NOMO-1 (cell line): Measurements from ENCODE around the gene SPNS3.

ENCODE experiments used
- DNase-seq, 2 experiments: peaks; one replicate each; lab custom pipeline; 2025; ENCODE audit not compliant: unreplicated experiment in 2 of 2; lab: John Stamatoyannopoulos, UW

The SPNS3 gene

DNA sequence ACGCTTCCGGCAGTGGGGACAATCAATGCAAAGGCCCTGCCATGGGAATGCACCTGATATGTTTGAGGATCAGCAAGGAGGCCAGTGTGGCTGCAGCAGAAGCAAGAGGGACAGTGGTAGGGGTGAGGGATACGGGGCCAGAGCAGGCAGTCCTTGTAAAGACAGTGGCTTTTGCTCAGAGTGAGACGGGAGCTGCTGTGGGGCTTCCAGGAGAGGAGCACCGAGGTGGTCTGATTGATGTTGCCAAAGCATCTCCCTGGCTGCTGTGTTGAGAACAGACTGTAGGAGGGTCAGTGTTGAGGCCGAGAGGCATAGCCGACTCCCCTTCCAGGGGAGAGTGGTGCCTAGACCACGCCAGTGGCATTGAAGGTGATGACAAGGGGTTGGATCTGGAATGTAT is 53.6 kb downstream of the SPNS3 start:
- DNase-seq: no peak

DNA sequence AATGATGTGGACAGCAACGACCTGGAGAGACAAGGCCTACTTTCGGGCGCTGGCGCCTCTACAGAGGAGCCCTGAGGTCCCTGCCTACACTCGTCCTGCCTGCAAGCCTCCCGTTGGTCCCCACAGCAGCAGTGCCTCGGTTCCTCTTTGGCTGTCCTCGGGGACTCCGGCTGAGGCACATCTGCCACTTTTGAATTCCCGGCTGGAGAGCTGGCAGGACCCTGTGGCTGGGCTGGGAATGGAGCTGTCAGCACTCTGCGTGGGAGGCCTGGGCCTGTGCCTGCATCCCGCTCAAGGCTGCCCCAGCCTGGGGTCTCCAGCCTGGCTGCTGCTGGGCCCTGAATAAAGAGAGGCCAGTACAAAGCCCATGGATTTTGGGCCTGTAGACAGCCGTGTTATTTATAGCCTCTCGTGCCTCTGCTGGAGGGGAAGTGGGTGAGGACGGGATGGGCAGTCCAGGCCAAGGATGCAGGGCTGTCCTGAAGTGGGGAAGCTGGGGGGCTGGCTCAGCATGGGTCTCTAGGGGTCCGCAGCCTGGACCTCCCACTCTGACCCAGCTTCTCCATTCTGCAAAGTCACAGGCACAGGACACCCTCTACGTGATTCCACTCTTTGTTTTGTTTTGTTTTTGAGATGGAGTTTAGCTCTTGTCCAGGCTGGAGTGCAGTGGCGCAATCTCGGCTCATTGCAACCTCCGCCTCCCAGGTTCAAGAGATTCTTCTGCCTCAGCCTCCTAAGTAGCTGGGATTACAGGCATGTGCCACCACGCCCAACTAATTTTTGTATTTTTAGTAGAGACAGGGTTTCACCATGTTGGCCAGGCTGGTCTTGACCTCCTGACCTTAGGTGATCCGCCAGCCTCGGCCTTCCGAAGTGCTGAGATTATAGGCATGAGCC is 54.3 kb downstream of the SPNS3 start:
- DNase-seq: no peak

DNA sequence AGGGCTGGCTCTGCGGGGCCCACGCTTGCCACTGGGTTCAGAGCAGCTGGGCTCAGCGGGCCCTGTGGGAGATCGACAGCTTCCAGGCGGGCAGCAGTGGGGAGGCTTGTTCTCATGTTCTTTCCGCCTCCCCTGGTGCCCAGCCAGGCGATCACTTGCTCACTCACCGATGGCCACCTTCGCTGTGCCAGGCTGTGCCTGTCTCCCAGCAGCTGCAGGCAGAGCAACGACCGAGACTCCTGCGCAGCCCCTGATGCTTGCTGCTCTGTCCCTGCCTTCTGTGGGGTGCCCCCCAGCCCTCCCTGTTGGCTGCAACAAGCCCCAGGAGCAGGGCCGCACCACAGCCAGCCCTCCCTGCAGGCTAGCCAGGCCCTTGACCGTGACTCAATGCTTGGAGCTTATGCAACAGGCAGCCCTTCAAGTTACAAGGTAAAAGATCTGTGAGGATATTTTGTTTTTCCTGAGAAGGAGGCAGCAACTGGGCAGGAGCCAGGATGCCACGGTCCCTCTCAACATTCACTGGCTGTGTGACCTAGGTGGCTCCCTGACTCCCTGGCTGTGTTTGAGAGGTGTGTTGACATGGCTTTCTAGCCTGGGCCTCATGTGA is 55.4 kb downstream of the SPNS3 start:
- DNase-seq: no peak

DNA sequence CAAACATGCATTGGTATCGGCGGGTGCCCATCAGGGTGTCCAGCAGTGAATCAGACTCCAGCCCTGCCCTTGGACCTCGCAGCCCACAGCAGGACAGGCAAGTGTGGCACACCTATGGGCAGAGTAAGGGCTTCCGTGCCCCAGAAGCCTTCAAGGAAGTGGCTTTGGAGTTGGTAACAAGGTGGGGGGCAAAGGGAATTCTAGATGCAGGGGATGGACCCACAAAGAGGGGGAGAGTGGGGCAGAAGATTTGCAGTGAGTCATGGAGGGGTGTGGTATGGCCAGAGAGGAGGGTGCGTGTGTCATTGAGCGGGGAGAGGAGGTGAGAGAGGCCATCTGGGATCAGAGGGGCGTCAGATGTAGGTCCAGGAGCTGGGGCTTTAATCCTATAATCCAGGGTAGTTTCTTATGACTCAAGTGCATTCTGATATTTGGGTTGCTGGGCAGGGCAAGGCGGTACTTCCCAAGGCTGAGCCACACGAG is 56.4 kb downstream of the SPNS3 start:
- no peak for DNase-seq

DNA sequence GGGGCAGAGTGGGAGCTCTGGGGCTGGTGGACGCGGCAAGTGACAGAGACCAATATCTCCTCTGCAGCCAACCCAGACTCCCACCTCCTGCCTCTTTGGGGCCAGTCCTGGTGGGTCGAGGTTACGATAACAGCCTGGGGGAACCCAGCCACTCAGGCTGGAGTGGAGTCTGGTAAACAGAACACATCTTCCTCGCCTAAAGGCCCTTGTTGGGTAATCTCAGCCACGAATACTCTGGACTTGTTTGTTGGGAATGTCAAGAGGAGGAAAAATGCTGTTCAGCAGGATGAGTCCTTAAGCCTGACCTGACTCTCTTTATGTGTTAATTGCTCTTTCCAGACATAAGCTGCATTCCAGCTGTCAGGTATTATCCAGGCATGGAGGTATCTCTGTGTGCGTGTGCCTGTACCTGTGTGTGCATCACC is 56.9 kb downstream of the SPNS3 start:
- DNase-seq: no peak

DNA sequence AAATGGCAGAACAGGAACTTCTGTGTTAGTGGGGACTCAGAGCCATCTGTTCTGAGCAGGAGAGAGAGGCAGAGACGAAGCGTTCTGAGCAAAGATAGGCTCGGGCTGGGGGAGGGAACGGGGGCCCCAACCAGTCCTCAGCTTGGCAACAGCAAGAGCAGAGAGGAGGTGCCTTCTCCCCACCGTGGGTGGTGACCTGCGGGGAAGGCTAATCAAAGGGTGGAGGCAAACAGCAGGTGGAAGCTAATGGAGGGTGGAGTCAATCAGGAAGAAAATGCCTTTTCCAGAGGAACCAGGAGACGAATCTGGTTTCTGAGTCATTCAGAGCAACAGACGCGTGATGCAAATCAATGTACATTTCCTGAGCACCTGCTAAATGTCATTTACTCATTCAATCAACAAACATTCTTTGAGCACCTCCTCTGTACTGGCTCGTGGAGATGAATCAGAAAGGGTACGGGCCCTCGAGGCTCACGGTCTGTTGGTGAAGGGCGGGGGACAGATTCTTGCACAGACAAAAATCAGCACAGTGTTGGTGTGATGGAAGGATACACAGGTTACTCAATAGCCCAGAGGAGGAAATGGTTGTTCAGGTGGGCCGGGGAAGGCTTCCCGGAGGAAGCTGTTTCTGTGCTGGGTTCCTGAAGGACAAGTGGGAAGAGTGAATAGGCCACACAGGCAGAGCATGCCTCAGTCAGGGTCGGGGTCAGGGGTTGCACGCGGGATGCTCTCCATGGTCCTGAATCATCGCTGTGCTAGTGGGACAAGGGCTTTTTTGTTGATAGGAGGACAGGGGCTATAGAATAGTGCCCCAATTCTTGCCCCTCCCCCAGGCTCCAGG is 59.2 kb downstream of the SPNS3 start:
- peak; percentile 6 to 7 for DNase-seq

DNA sequence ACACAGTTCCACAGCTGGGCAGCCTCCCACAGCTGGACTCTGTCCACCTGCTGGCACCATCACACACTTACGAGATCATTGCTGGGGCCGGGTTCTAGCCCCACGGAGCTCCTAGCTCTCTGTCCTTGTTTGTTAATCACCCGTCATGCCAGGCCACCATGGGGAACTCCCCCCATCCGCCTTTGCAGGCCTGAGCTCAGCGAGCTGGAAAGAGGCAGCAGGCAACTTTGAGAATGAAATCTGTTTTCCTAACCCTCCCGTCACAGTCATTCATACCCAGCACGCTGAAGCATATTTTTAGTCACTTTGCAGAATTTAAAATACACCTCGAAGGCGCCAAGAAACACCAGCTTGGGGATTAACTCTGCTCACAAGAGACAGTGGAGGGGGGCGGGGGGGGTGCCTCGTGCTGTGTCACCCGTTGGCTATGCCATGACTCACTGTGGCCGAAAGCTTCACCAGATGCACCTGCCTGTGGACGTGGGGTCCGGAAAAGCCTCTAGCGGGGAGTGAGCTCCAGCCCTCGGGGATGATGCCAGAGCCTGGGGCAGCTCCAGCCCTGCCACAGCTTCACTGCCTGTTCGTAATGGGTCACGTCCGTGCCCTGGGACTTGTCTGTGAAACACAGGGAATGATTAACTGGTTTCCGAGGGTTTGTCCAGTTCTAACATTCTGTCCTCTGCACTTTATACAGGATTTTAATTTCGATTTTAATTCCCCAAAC is 63.5 kb downstream of the SPNS3 start:
- DNase-seq: peak in 1 of 2 experiments; percentile 23

DNA sequence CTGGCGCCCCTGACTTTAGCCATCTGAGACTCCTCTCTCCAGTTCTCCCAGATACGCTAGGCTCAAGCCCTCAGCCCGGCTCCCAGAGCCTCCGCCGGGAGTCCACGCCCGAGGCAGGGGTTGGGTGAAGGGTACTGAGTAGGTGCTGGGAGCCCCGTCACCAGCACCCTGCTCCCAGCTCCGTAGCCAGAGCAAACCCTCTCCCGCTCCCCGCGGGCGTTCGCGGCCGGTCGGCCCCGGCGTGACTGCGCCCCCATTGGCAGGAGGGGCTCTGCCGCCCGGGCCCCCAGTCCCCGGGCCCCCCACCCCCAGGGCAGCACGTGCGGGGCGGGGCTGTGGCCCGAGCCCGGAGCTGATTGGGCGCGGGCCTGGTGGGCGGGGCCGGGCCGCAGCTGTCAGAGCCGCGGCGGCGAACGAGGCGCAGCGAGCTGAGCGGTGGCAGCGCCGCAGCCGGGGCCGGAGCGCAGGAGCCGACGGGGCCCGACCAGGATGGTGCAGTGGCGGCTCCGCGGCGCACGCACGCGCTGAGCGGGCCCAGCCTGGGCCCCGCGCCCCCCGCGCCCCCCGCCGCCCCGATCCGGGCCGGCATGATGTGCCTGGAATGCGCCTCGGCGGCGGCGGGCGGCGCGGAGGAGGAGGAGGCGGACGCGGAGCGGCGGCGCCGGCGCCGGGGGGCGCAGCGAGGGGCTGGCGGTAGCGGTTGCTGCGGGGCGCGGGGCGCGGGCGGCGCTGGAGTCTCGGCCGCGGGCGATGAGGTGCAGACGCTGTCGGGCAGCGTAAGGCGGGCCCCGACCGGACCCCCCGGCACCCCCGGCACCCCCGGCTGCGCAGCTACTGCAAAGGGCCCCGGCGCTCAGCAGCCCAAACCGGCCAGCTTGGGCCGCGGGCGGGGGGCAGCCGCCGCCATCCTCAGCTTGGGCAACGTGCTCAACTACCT is 65.0 kb downstream of the SPNS3 start, which contains the start of gene SPNS2:
SPNS2 (plus strand) TSS at position 421 of the 937 bp plus-strand sequence; CDS start at position 588, 167 bp downstream.
- peak; percentile 53 to 65 for DNase-seq

DNA sequence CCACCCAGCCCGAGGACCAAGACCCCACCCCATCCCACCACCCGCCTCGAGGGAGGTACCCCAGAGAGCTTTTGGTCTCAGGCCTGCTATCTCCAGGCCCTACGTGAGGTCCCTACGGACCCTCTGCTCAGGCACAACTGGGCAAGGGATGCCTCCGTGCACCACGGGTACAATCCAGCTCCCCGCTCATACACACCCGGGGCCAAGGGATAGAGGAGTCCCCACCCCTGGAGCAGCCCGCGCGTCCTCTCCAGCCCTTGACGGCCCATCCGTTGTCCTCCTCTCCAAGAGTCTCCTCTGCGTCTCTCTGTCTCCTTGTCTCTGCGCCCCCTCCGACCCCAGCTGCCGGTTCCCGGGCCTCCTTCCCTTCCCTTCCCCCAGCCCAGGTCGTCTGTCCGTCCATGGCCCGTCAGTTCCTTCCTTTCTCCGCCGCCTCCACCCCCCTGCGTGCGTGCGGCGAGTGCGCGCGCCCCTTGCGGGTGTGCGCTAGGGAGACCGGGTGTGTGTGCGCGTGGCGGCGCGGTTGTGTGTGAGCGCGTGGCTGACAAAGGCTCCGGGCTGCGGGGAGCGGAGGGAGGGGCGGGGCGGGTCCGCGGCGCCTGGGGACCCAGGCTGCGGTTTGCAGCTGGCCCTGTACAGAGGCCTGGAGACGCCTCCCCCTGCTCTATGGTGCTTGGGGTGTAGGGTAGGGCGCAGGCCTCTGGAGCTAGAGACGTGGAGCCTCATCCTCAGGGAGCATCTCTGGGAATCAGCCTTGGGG is 65.9 kb downstream of the SPNS3 start:
- DNase-seq: peak; percentile 30 to 44

DNA sequence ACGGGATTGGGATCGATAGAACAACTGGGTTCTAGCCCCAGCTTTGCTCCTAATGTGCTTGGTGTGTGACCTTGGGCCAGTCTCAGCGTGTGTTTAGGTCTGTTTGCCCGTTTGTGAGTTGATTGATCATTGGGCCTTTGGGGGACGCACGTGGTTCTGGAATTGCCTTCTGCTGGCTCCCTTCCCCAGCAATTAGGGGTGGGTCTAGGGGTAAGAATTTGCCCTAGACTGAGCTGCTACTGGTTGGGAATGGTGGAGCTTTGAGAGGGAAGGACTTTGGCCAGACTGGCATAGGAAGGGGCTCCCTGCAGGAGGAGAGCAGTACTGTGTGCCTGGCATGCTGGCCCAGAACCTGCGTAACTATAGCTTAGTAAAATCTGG is 66.4 kb downstream of the SPNS3 start:
- DNase-seq: no peak

DNA sequence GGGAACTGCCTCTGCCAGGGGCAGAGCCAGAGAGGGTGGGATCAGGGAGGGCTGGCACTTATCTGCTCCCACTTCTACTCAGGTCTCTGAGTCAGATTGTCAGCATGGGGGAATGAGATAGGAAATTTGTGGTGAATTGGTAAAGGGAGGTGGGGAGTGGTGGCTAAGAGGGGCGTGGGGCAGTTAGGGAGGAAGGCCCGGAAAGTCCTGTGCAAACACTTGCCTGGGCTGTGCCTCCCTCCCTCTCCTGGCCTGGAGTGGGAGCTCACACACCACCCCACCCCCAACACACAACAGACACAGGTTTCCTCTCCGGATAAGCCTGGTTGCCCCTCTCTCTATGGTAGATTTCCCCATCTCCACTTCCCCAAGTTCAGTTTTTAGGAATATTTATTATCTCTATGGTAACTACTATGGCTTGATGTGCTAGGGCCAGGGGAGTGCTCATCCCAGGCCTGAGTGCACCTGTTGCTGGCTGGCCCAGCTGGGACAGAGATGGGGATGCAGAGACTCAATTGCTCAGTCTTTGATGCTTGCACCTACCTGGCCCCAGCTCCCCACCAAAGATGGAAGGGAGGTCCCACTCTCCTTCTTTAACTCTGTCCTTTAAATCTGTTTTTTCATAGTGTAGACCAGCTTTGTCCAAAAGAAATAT is 67.7 kb downstream of the SPNS3 start:
- DNase-seq: no peak

DNA sequence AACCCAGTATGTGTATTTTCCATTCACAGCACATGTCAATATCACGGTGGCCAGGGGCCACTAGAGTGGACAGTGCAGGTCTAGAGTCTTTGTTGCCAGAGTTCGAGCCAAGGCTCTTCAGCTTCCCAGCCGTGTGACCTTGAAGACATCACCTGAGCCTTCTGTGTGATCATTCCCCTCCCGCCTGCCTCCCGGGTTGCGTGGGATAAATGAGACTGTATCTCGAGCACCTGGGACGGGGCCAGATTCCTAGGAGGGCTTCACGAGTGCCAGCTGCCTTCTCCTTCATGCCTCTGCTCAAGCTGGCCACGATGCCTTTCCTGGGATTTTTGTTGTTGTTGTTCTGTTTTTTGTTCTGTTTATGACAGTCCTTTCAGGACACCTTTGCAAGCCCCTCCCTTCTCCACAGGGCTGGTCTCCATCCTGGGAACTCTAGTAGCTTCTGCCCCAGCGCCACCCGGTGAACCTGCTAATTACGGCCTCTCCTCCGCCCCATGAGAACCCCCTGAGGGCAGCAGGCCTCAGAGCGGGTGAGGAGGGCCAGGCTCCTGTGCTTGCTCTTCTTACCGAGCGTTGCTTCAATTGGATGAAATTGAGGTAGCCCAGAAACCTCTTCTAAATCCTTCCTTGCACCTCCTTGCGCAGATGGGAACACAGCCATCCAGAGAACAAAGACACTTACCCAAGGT is 68.9 kb downstream of the SPNS3 start:
- no peak for DNase-seq

DNA sequence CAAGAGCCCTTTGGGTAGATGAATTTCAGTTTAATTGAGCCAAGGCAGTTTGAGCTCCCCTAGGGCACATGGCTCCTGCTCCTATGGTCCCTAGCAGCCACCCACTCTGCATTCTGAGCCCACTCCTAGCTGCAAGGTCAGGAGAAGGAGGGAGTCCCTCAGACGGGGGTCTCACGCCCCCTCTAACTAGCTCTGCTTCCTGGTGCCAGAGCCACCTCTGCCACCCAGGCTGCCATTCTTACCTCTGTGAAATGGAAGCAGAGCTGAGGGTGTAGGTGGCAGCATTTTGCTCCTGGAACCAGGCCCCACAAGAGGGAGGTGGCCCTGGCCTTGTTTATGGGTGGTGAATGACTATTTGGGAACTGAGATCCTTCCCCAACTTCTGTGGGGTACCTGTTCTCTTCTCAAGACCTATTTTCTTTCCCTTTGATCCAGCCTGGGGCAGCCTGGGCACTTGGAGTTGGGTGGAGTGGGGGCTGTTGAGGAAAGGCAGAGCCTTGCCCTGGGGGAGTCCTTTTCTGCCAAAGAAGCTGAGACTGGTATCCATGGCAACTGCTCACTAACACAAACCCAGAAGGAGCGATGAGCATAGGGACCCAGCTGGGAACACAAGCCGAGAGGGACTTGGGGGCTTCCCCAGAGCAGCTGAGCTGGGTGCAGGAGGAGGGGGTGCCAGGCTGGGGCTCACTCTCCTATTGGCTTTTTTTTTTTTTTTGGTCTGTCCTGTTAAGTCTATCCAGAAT is 69.7 kb downstream of the SPNS3 start:
- DNase-seq: no peak

DNA sequence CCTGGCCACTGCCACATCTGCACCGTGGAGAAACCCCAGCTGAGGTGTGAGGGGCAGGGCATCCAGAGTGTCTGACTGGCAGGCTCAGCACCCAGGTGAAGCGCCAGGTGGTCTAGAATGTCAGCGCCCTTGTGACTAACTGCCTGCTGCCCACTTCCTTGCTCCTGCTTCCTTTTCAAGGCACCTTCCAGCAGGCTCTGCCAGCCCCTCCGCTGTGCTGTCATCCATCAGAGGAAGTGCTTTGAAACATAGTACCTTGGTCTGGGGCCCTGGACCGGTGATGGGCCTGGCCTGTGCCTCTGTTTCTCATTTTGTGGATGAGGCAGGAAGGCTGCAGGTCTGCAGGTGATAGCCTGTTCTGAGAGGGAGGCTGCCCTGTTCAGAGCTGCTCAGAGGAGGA is 70.4 kb downstream of the SPNS3 start:
- peak; percentile 4 to 24 for DNase-seq

DNA sequence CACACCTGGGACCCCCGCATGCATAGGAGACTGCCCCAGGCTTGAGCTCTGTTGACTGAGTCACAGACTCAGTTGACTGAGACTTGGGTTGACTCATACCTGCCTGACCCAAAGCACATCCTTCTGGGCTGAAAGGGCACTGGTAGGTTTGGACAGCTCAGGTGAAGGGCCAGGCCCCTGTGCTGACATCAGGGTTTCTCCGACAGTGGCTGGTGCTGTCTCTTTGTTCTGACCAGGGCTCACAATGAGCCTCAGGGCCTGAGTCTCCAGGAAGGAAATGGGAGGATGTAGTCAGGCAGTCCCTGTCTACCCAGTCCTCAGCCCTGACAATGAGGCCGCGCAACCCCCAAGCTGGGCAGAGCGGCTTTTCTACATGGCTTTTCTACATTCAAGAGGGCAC is 71.4 kb downstream of the SPNS3 start:
- DNase-seq: no peak

DNA sequence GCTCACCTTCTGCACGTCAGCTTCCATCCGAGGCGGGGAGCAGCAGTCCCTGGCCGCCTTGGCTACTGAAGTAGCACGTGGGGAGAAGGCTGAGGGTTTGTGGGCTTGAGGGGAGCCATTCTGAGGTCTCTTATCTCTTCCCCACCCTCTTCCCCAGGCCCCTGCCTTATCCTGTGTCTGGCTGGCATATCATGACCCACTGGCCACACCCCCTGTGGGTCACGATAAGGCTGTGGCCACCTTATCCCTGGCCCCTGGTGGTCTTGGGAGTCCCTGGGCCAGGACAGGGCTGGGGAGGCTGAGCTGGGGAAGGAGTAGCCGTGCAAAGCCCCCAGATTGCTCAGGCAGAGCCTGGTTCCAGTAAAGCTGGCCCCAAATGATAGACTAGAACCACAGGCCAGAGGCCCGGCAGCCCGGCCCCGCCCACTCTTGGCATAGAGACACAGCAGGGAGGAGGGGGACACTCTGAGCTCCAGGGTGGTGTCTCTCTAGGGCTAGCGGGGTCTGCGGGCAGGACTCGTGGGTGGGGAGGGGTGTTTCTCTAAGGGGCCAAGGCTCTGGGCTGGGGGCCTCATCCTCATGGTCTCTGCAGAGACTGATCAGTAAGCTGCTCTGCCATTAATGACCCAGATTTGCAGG is 72.6 kb downstream of the SPNS3 start:
- no peak for DNase-seq
